Chondrocyte (in vitro differentiated cells): ENCODE data around the gene LAGE3. TPM values are rescaled to one million over a fixed set of nuclear protein-coding genes. Genes with fewer than 3 reads are reported as not detected.

Experiments
- DNase-seq: peaks from one replicate; pipeline ENCODE4 v3.0.0; 2021; ENCODE audit warnings: mixed read lengths, low spot score
- H3K27ac Mint-ChIP-seq: one replicate; pipeline ENCODE4 v1.8.0; 2021; ENCODE audit warnings: mild to moderate bottlenecking, moderate library complexity, mixed read lengths; ENCODE audit not compliant: unreplicated experiment
- H3K27me3 Mint-ChIP-seq: 2 replicates; pipeline ENCODE4 v1.8.0; 2021; ENCODE audit warnings: low read depth, mixed read lengths
- H3K36me3 Mint-ChIP-seq: 2 replicates; pipeline ENCODE4 v1.8.0; 2021; ENCODE audit warnings: low read depth, mixed read lengths
- H3K4me1 Mint-ChIP-seq: 2 replicates; pipeline ENCODE4 v1.8.0; 2021; ENCODE audit warnings: low read depth, mild to moderate bottlenecking, mixed read lengths
- H3K4me3 Mint-ChIP-seq: one replicate; pipeline ENCODE4 v1.8.0; 2021; ENCODE audit warnings: mild to moderate bottlenecking, moderate library complexity, mixed read lengths; ENCODE audit not compliant: unreplicated experiment
- H3K9me3 Mint-ChIP-seq: 2 replicates; pipeline ENCODE4 v1.8.0; 2021; ENCODE audit warnings: low read depth, mixed read lengths
- CTCF ChIP-seq: fragments of 200-600 bp; sonication (generic); IDR thresholded peaks from 2 replicates; pipeline ENCODE4 v1.5.0; 2021; ENCODE audit warnings: antibody characterized with exemption, mild to moderate bottlenecking, moderate library complexity
- total RNA-seq: library from RNA; stranded (reverse); gene quantifications from 3 replicates; pipeline ENCODE4 v1.2.1, GENCODE V29; 2021

Gene LAGE3
- total RNA-seq, 1 donor from 2014 or later = 17.7 TPM

- no peaks in the 10 kb centered on the region for H3K27me3 Mint-ChIP-seq
- TF ChIP-seq CTCF = no peak
- no peak overlapping the region for H3K4me3 Mint-ChIP-seq
- H3K4me1 Mint-ChIP-seq = no peaks in the 10 kb centered on the region
- H3K27ac Mint-ChIP-seq = no peak overlapping the region
- no peaks in the 10 kb centered on the region for H3K9me3 Mint-ChIP-seq
- H3K36me3 Mint-ChIP-seq = no peaks in the 10 kb centered on the region
- DNase-seq = no peak
These were observed 16.4 kb upstream of the LAGE3 start for GRCh38 chrX:154495472-154495922.

- H3K27ac Mint-ChIP-seq = no peak overlapping the region
- no peak for TF ChIP-seq CTCF
- no peak overlapping the region for H3K4me3 Mint-ChIP-seq
- no peaks in the 10 kb centered on the region for H3K36me3 Mint-ChIP-seq
- H3K9me3 Mint-ChIP-seq = no peaks in the 10 kb centered on the region
- peaks cover 1% of the 10 kb centered on the region for H3K4me1 Mint-ChIP-seq
- no peak for DNase-seq
- H3K27me3 Mint-ChIP-seq = no peaks in the 10 kb centered on the region
These were observed 15.6 kb upstream of the LAGE3 start for GRCh38 chrX:154494715-154495114.

- peaks cover 13% of the 10 kb centered on the region for H3K4me1 Mint-ChIP-seq
- H3K27ac Mint-ChIP-seq = peak within 1 kb of the TSS; percentile 94
- TF ChIP-seq CTCF = peak; percentile 9
- peak within 1 kb of the TSS; percentile 81 for H3K4me3 Mint-ChIP-seq
- H3K36me3 Mint-ChIP-seq = peaks cover 4% of the 10 kb centered on the region
- no peaks in the 10 kb centered on the region for H3K9me3 Mint-ChIP-seq
- peak; percentile 95 for DNase-seq
- H3K27me3 Mint-ChIP-seq = no peaks in the 10 kb centered on the region
These were observed 11.5 kb upstream of the LAGE3 start, which contains the start of gene SLC10A3 for GRCh38 chrX:154490414-154491083. SLC10A3 (minus strand) TSS chrX:154490629; CDS start chrX:154488940, 1,689 bp downstream.

GRCh38 chrX:154490021-154490413, 10.9 kb upstream of the LAGE3 start:
- peak overlapping the region; percentile 78 for H3K4me3 Mint-ChIP-seq
- peaks cover 16% of the 10 kb centered on the region for H3K4me1 Mint-ChIP-seq
- DNase-seq = no peak
- no peak for TF ChIP-seq CTCF
- H3K27ac Mint-ChIP-seq = peak overlapping the region; percentile 88
- no peaks in the 10 kb centered on the region for H3K27me3 Mint-ChIP-seq
- H3K9me3 Mint-ChIP-seq = no peaks in the 10 kb centered on the region
- peaks cover 4% of the 10 kb centered on the region for H3K36me3 Mint-ChIP-seq

GRCh38 chrX:154489182-154489581, 10.1 kb upstream of the LAGE3 start:
- no peak for TF ChIP-seq CTCF
- DNase-seq = no peak
- Mint-ChIP-seq H3K36me3 (peaks cover 4% of the 10 kb centered on the region), H3K4me3 (peak overlapping the region; percentile 78), H3K9me3 (no peaks in the 10 kb centered on the region), H3K27me3 (no peaks in the 10 kb centered on the region), H3K4me1 (peaks cover 16% of the 10 kb centered on the region), H3K27ac (peak overlapping the region; percentile 88)
